ENCODE results near the gene PRPF40A.

GRCh38 chr2:152674334-152674733, 42.9 kb downstream of the PRPF40A start:
- no peak for TF ChIP-seq CTCF (IDR thresholded peaks at IDR 0.05)
- no peak for TF ChIP-seq POLR2A (IDR thresholded peaks at IDR 0.05)
- TF ChIP-seq POLR2AphosphoS5 (IDR thresholded peaks at IDR 0.05), result no peak
- TF ChIP-seq EP300 (IDR thresholded peaks at IDR 0.05), result no peak
